HL-60/S4 treated with phorbol 12-myristate 13-acetate at 8.2 ng/mL for 4 days and 3 days (cell line): ENCODE data around the gene AQP12A.
"Not testable (repeated sequence)": the region's sequence is repeated elsewhere in the genome, so short reads cannot be mapped to it uniquely, and the experiment has no call there.

Experiments
- in situ Hi-C: fragments of 300-500 bp; cut with MboI; formaldehyde crosslinking; loops from 2 replicates; pipeline ENCODE4 v1.15.0; 2022; ENCODE audit warnings: low sequenced_read_pairs

AQP12A gene

GRCh38 chr2:240655931-240656886 lies 35.5 kb upstream of the AQP12A start:
- in situ Hi-C loops, result no loop called here

GRCh38 chr2:240659883-240660282 lies 31.8 kb upstream of the AQP12A start:
- in situ Hi-C loops, result not testable (repeated sequence)

GRCh38 chr2:240662681-240663080 lies 29.0 kb upstream of the AQP12A start:
- in situ Hi-C loops, result no loop called here

GRCh38 chr2:240663546-240664190 lies 28.0 kb upstream of the AQP12A start:
- in situ Hi-C loops, result no loop called here

GRCh38 chr2:240664622-240665021 lies 27.0 kb upstream of the AQP12A start:
- in situ Hi-C loops, result no loop called here

- in situ Hi-C loops, result no loop called here
Measured at GRCh38 chr2:240670402-240670801, 21.3 kb upstream of the AQP12A start.

- in situ Hi-C loops, result no loop called here
Measured at GRCh38 chr2:240670950-240671349, 20.7 kb upstream of the AQP12A start.

GRCh38 chr2:240672076-240672700 lies 19.5 kb upstream of the AQP12A start:
- in situ Hi-C loops, result no loop called here

GRCh38 chr2:240672701-240673190 lies 18.9 kb upstream of the AQP12A start:
- in situ Hi-C loops, result no loop called here

GRCh38 chr2:240674461-240675184 lies 17.0 kb upstream of the AQP12A start:
- in situ Hi-C loops, result not testable (repeated sequence)

GRCh38 chr2:240675345-240675744 lies 16.3 kb upstream of the AQP12A start:
- in situ Hi-C loops, result not testable (repeated sequence)

- in situ Hi-C loops, result not testable (repeated sequence)
Measured at GRCh38 chr2:240678043-240678442, 13.6 kb upstream of the AQP12A start.

- in situ Hi-C loops, result not testable (repeated sequence)
Measured at GRCh38 chr2:240678909-240679308, 12.8 kb upstream of the AQP12A start.

- in situ Hi-C loops, result not testable (repeated sequence)
Measured at GRCh38 chr2:240680185-240680584, 11.5 kb upstream of the AQP12A start.

GRCh38 chr2:240682431-240683224 lies 9.0 kb upstream of the AQP12A start, which contains the start of gene AQP12B:
AQP12B (minus strand) TSS chr2:240682885; CDS start chr2:240682837, 48 bp downstream.
- in situ Hi-C loops, result not testable (repeated sequence)

GRCh38 chr2:240683329-240683979 lies 8.2 kb upstream of the AQP12A start:
- in situ Hi-C loops, result not testable (repeated sequence)

GRCh38 chr2:240683980-240684728 lies 7.5 kb upstream of the AQP12A start:
- in situ Hi-C loops, result not testable (repeated sequence)

GRCh38 chr2:240685771-240686371 lies 5.8 kb upstream of the AQP12A start:
- in situ Hi-C loops, result no loop called here
